HepG2 (cell line): Measurements from ENCODE around the gene THSD8. TPM values are rescaled to one million over a fixed set of nuclear protein-coding genes. Genes with fewer than 3 reads are reported as not detected.
A peak's percentile ranks its signal among the peaks of the same experiment; 100 is the strongest.

ENCODE experiments used
- BCL6 ChIP-seq: IDR thresholded peaks from 2 replicates; pipeline ENCODE4 v1.6.1; 2016; ENCODE audit warnings: missing genetic modification reagents, missing compliant biosample characterization
- FOXK1 ChIP-seq: sonication (generic); formaldehyde crosslinking; IDR thresholded peaks from 2 replicates; pipeline ENCODE4 v1.4.0; 2020; ENCODE audit warnings: low read depth, missing genetic modification reagents, borderline replicate concordance
- HMGA1 ChIP-seq: sonication (generic); formaldehyde crosslinking; conservative IDR thresholded peaks from 2 replicates; pipeline ENCODE4 v1.4.0; 2020; ENCODE audit warnings: missing genetic modification reagents
- HNRNPK ChIP-seq: fragments of 200-400 bp; formaldehyde crosslinking; IDR thresholded peaks from 2 replicates; pipeline ENCODE4 v1.6.1; 2018; ENCODE audit warnings: low read length, low read depth, moderate library complexity, mild to moderate bottlenecking; ENCODE audit not compliant: poor library complexity, severe bottlenecking
- KLF16 ChIP-seq, 2 experiments: sonication (generic) in 1 of 2; formaldehyde crosslinking in 1 of 2; IDR thresholded peaks; 2 replicates each; pipeline versions ENCODE4 v1.6.1 to v1.8.0; 2016 to 2023; ENCODE audit warnings: missing genetic modification reagents in 2 of 2, missing compliant biosample characterization in 1 of 2
- MTA1 ChIP-seq: sonication (generic); formaldehyde crosslinking; IDR thresholded peaks from 2 replicates; pipeline ENCODE4 v1.4.0; 2020; ENCODE audit warnings: missing genetic modification reagents, mild to moderate bottlenecking, borderline replicate concordance
- MTF1 ChIP-seq: sonication (generic); formaldehyde crosslinking; IDR thresholded peaks from 2 replicates; pipeline ENCODE4 v1.5.0; 2020; ENCODE audit warnings: missing genetic modification reagents
- NAIF1 ChIP-seq: sonication (generic); formaldehyde crosslinking; IDR thresholded peaks from 2 replicates; pipeline ENCODE4 v1.5.0; 2020; ENCODE audit warnings: mild to moderate bottlenecking, missing genetic modification reagents, borderline replicate concordance
- NRL ChIP-seq: sonication (generic); formaldehyde crosslinking; IDR thresholded peaks from 2 replicates; pipeline ENCODE4 v1.5.0; 2020; ENCODE audit warnings: missing genetic modification reagents, mild to moderate bottlenecking, moderate library complexity, borderline replicate concordance
- PCBP1 ChIP-seq: fragments of 200-400 bp; formaldehyde crosslinking; IDR thresholded peaks from 2 replicates; pipeline ENCODE4 v1.6.1; 2017; ENCODE audit warnings: mild to moderate bottlenecking, low read depth, low read length, borderline replicate concordance
- ZBTB7A ChIP-seq: sonication (generic); formaldehyde crosslinking; IDR thresholded peaks from 2 replicates; pipeline ENCODE4 v1.8.0; 2022; ENCODE audit warnings: mild to moderate bottlenecking, missing genetic modification reagents
- ZNF326 ChIP-seq: sonication (generic); formaldehyde crosslinking; IDR thresholded peaks from 2 replicates; pipeline ENCODE4 v1.4.0; 2020; ENCODE audit warnings: missing genetic modification reagents, borderline replicate concordance
- ZNF713 ChIP-seq: sonication (generic); formaldehyde crosslinking; IDR thresholded peaks from 2 replicates; pipeline ENCODE4 v1.4.0; 2020; ENCODE audit warnings: mild to moderate bottlenecking, missing genetic modification reagents
- ZNF720 ChIP-seq: sonication (generic); formaldehyde crosslinking; IDR thresholded peaks from 2 replicates; pipeline ENCODE4 v1.4.0; 2020; ENCODE audit warnings: missing genetic modification reagents
- polyA plus RNA-seq, 8 experiments: library from polyadenylated mRNA; depleted of rRNA in 3 of 8; stranded (reverse) in 7 of 8; unstranded in 1 of 8; fragments of >200 nt; fragmentation: Illumina TruSeq in 4 of 8; extraction: Trizol in 4 of 8; gene quantifications; 2 replicates each; pipeline versions ENCODE4 v1.2.1 to v1.2.3, GENCODE V29; 2011 to 2016; ENCODE audit warnings: low read depth in 4 of 8, missing spikeins in 1 of 8, mixed read lengths in 1 of 8; ENCODE audit not compliant: insufficient read depth in 1 of 8
- total RNA-seq, 5 experiments: library from RNA; depleted of rRNA; stranded (reverse); fragments of >200 nt; fragmentation: Illumina TruSeq; extraction: Trizol; gene quantifications; 2 replicates each; pipeline ENCODE4 v1.2.3, GENCODE V29; 2016; ENCODE audit warnings: low read depth in 1 of 5
- TF ChIP-seq, protein P1 (sequence below), 2 experiments: sonication (generic) in 1 of 2; formaldehyde crosslinking in 1 of 2; IDR thresholded peaks; 2 replicates each; pipeline versions ENCODE4 v1.5.1 to v1.6.1; 2011 to 2020; ENCODE audit warnings: borderline replicate concordance in 1 of 2, low read depth in 1 of 2, low read length in 1 of 2, mild to moderate bottlenecking in 1 of 2, missing genetic modification reagents in 1 of 2, moderate library complexity in 1 of 2
- TF ChIP-seq, protein P2 (sequence below): sonication (generic); formaldehyde crosslinking; IDR thresholded peaks from 2 replicates; pipeline ENCODE4 v1.4.0; 2020; ENCODE audit warnings: missing genetic modification reagents, borderline replicate concordance
- TF ChIP-seq, protein P3 (sequence below): sonication (generic); formaldehyde crosslinking; IDR thresholded peaks from 2 replicates; pipeline ENCODE4 v1.8.0; 2022; ENCODE audit warnings: low read depth, missing genetic modification reagents
- TF ChIP-seq, protein P4 (sequence below): sonication (generic); formaldehyde crosslinking; IDR thresholded peaks from 2 replicates; pipeline ENCODE4 v1.5.1; 2020; ENCODE audit warnings: mild to moderate bottlenecking, missing genetic modification reagents, borderline replicate concordance

The THSD8 gene
- total and polyA plus RNA-seq, 2 of the 13 experiments (the other 11 are each of a cell fraction or from before 2014, with no cell fraction given): 4.8 to 14.9 TPM

DNA sequence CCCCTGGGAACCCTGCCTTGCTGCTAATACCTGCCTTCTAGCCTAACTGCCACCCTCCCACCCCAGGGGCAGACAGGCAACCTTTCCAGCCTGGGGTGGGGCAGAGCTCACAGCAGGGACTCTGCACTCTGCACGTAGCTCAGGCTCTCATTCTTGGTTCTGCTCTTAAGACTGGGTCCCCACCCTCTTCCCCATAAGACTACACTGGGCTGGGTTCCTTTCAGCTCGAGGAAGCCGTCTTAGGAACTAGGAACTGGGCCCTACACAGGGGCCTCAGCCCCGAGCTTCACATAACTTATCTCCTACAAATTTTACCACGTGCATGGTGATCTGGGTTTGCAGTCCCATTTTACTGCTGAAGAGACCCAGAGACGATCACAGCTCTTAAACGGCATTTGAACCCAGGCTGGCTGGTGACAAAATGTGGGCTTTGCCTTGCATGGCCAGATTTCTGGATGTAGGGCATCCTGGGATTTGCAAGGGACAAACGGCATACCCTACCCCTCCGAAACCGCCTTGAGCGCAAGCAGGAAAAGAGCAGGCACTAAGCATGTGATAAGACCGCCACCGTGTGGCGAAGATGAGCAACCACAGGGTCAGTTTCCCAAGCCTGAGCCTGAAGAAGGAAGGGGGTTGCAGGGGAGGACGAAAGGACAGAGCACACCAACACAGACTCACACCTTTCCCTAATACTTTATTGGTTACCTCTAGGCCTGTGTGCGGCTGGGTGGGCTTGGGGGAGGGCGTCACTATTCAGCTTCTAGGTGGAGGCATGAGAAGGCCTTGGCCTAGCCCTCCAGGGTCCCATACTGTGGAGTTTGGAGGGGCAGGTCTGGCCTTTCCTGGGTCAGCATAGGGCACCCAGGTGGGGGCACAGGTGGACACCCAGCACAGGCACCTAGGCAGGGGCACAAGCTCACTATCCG lies 5.5 kb upstream of the THSD8 start (continued):
- no peak for TF ChIP-seq PCBP1
- no peak for TF ChIP-seq MTA1
- TF ChIP-seq, protein P1, sequence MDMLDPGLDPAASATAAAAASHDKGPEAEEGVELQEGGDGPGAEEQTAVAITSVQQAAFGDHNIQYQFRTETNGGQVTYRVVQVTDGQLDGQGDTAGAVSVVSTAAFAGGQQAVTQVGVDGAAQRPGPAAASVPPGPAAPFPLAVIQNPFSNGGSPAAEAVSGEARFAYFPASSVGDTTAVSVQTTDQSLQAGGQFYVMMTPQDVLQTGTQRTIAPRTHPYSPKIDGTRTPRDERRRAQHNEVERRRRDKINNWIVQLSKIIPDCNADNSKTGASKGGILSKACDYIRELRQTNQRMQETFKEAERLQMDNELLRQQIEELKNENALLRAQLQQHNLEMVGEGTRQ (IDR thresholded peaks at IDR 0.05; ENCODE audit: low read depth, low read length): no peak
- TF ChIP-seq, protein P1 (CRISPR knock-in tag; IDR thresholded peaks at IDR 0.05; ENCODE audit: borderline replicate concordance): peak; percentile 23; the same call in 1 of the 2 replicates
- TF ChIP-seq ZBTB7A (CRISPR knock-in tag): no peak; the same call in 1 of the 2 replicates
- TF ChIP-seq HMGA1 (CRISPR knock-in tag): no peak
- TF ChIP-seq NAIF1 (CRISPR knock-in tag): no peak
- TF ChIP-seq BCL6 (CRISPR knock-in tag): no peak
- TF ChIP-seq, protein P2, sequence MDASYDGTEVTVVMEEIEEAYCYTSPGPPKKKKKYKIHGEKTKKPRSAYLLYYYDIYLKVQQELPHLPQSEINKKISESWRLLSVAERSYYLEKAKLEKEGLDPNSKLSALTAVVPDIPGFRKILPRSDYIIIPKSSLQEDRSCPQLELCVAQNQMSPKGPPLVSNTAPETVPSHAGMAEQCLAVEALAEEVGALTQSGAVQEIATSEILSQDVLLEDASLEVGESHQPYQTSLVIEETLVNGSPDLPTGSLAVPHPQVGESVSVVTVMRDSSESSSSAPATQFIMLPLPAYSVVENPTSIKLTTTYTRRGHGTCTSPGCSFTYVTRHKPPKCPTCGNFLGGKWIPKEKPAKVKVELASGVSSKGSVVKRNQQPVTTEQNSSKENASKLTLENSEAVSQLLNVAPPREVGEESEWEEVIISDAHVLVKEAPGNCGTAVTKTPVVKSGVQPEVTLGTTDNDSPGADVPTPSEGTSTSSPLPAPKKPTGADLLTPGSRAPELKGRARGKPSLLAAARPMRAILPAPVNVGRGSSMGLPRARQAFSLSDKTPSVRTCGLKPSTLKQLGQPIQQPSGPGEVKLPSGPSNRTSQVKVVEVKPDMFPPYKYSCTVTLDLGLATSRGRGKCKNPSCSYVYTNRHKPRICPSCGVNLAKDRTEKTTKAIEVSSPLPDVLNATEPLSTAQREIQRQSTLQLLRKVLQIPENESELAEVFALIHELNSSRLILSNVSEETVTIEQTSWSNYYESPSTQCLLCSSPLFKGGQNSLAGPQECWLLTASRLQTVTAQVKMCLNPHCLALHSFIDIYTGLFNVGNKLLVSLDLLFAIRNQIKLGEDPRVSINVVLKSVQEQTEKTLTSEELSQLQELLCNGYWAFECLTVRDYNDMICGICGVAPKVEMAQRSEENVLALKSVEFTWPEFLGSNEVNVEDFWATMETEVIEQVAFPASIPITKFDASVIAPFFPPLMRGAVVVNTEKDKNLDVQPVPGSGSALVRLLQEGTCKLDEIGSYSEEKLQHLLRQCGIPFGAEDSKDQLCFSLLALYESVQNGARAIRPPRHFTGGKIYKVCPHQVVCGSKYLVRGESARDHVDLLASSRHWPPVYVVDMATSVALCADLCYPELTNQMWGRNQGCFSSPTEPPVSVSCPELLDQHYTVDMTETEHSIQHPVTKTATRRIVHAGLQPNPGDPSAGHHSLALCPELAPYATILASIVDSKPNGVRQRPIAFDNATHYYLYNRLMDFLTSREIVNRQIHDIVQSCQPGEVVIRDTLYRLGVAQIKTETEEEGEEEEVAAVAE: no peak
- TF ChIP-seq ZNF326 (CRISPR knock-in tag): no peak
- TF ChIP-seq, protein P3, sequence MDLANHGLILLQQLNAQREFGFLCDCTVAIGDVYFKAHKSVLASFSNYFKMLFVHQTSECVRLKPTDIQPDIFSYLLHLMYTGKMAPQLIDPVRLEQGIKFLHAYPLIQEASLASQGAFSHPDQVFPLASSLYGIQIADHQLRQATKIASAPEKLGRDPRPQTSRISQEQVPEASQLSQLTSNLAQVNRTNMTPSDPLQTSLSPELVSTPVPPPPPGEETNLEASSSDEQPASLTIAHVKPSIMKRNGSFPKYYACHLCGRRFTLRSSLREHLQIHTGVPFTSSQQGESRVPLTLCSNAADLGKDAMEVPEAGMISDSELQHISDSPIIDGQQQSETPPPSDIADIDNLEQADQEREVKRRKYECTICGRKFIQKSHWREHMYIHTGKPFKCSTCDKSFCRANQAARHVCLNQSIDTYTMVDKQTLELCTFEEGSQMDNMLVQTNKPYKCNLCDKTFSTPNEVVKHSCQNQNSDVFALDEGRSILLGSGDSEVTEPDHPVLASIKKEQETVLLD: no peak
- TF ChIP-seq ZNF720 (CRISPR knock-in tag): no peak
- TF ChIP-seq ZNF713 (CRISPR knock-in tag): no peak
- no peak for TF ChIP-seq HNRNPK
- peak in 1 of 2 experiments; percentile 56; a peak in 1 of 4 replicates for TF ChIP-seq KLF16 (CRISPR knock-in tag; IDR thresholded peaks at IDR 0.05)
- TF ChIP-seq NRL (CRISPR knock-in tag): peak; percentile 28; the same call in 1 of the 2 replicates
- TF ChIP-seq, protein P4, sequence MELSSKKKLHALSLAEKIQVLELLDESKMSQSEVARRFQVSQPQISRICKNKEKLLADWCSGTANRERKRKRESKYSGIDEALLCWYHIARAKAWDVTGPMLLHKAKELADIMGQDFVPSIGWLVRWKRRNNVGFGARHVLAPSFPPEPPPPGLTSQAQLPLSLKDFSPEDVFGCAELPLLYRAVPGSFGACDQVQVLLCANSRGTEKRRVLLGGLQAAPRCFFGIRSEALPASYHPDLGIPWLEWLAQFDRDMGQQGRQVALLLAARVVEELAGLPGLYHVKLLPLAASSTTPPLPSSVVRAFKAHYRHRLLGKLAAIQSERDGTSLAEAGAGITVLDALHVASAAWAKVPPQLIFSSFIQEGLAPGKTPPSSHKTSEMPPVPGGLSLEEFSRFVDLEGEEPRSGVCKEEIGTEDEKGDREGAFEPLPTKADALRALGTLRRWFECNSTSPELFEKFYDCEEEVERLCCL (CRISPR knock-in tag): no peak
- TF ChIP-seq FOXK1 (CRISPR knock-in tag): no peak
- TF ChIP-seq MTF1 (CRISPR knock-in tag): no peak
